ENCODE measurements around the gene GFOD1. TPM values are rescaled to one million over a fixed set of nuclear protein-coding genes. Genes with fewer than 3 reads are reported as not detected.

The GFOD1 gene
- polyA plus RNA-seq, 1 of the 3 experiments (the other 2 are of a cell fraction) = 1.6 TPM

DNA sequence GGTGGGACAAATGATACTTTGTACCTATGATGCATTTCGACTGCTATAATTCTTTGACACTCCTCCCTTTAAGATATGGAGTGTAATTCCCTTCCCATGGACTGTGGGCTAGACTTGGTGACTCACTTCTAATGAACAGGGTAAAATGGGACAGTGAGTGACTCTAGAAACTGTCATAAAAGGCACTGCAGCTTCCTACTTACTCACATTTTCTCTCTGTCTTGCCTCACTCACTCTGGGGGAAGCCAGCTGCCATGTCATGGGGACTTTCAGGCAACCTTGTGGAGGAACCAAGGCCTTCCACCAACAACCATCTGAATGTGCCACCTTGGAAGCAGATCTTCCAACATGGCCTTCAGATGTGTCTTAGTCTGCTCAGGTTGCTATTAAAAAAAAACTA is 12.9 kb upstream of the GFOD1 start:
- POLR2A ChIA-PET = no interaction called here
- Histone ChIP-seq H3K4me1 (ENCODE audit: control insufficient read depth in 1 of 2, insufficient read depth in 2 of 2, low read depth in 1 of 2, low read length in 1 of 2) (no peaks in the 10 kb centered on the region), H3K27me3 (ENCODE audit: insufficient read depth) (no peaks in the 10 kb centered on the region), H3K4me3 (ENCODE audit: low read depth in 2 of 2, low read length in 1 of 2) (no peak overlapping the region), H4K20me1 (ENCODE audit: insufficient read depth) (no peaks in the 10 kb centered on the region), H3K4me2 (no peak overlapping the region), H3K36me3 (replicated peaks in 1 of 2; ENCODE audit: control insufficient read depth in 1 of 2, insufficient read depth in 2 of 2, low read length in 1 of 2) (no peaks in the 10 kb centered on the region), H2AFZ (ENCODE audit: low read depth) (no peak overlapping the region), H3K79me2 (ENCODE audit: insufficient read depth) (no peaks in the 10 kb centered on the region), H3K9me3 (no peaks in the 10 kb centered on the region), H3K27ac (ENCODE audit: low read depth in 2 of 2, low read length in 1 of 2) (no peak overlapping the region), H3F3A (replicated peaks; ENCODE audit: insufficient read depth) (no peaks in the 10 kb centered on the region), H3K9me2 (no peaks in the 10 kb centered on the region), H3K9ac (no peak overlapping the region)
- TF ChIP-seq GABPA (IDR thresholded peaks at IDR 0.05; ENCODE audit: low read depth) (no peak), RXRA (IDR thresholded peaks at IDR 0.05; ENCODE audit: borderline replicate concordance, low read depth) (no peak), RFX5 (IDR thresholded peaks at IDR 0.05; ENCODE audit: low read length) (no peak), RAD21 (IDR thresholded peaks at IDR 0.05; ENCODE audit: low read length) (no peak), FOXJ3 (CRISPR knock-in tag; IDR thresholded peaks at IDR 0.05) (no peak), NFIC (IDR thresholded peaks at IDR 0.05; ENCODE audit: borderline replicate concordance) (no peak), FOXM1 (IDR thresholded peaks at IDR 0.05; ENCODE audit: low read depth) (no peak)
- TF ChIP-seq, protein P1, sequence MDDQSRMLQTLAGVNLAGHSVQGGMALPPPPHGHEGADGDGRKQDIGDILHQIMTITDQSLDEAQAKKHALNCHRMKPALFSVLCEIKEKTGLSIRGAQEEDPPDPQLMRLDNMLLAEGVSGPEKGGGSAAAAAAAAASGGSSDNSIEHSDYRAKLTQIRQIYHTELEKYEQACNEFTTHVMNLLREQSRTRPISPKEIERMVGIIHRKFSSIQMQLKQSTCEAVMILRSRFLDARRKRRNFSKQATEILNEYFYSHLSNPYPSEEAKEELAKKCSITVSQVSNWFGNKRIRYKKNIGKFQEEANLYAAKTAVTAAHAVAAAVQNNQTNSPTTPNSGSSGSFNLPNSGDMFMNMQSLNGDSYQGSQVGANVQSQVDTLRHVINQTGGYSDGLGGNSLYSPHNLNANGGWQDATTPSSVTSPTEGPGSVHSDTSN (IDR thresholded peaks at IDR 0.05) = no peak
- TF ChIP-seq, protein P2, sequence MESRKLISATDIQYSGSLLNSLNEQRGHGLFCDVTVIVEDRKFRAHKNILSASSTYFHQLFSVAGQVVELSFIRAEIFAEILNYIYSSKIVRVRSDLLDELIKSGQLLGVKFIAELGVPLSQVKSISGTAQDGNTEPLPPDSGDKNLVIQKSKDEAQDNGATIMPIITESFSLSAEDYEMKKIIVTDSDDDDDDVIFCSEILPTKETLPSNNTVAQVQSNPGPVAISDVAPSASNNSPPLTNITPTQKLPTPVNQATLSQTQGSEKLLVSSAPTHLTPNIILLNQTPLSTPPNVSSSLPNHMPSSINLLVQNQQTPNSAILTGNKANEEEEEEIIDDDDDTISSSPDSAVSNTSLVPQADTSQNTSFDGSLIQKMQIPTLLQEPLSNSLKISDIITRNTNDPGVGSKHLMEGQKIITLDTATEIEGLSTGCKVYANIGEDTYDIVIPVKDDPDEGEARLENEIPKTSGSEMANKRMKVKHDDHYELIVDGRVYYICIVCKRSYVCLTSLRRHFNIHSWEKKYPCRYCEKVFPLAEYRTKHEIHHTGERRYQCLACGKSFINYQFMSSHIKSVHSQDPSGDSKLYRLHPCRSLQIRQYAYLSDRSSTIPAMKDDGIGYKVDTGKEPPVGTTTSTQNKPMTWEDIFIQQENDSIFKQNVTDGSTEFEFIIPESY (IDR thresholded peaks at IDR 0.05; ENCODE audit: borderline replicate concordance, low read depth) = no peak
- CTCF ChIA-PET = no interaction called here
- 62% methylated on average over 1 of the region's 1 CpG for WGBS (ENCODE audit: low lambda C conversion rate)
- no peak for DNase-seq

- no peaks in the 10 kb centered on the region for H3K79me2 ChIP-seq (ENCODE audit: insufficient read depth)
- H3K36me3 ChIP-seq (replicated peaks in 1 of 2; ENCODE audit: control insufficient read depth in 1 of 2, insufficient read depth in 2 of 2, low read length in 1 of 2) = no peaks in the 10 kb centered on the region
- H3K27ac ChIP-seq (ENCODE audit: low read depth in 2 of 2, low read length in 1 of 2) = no peak overlapping the region
- no peaks in the 10 kb centered on the region for H4K20me1 ChIP-seq (ENCODE audit: insufficient read depth)
- no peaks in the 10 kb centered on the region for H3K27me3 ChIP-seq (ENCODE audit: insufficient read depth)
- H3K4me1 ChIP-seq (ENCODE audit: control insufficient read depth in 1 of 2, insufficient read depth in 2 of 2, low read depth in 1 of 2, low read length in 1 of 2) = no peaks in the 10 kb centered on the region
- H2AFZ ChIP-seq (ENCODE audit: low read depth) = peak overlapping the region; percentile 63; the same call in 1 of the 2 replicates
- POLR2A ChIA-PET = no interaction called here
- no peaks in the 10 kb centered on the region for H3K9me2 ChIP-seq
- DNase-seq = no peak
- H3K4me3 ChIP-seq (ENCODE audit: low read depth in 2 of 2, low read length in 1 of 2) = no peak overlapping the region
- H3K4me2 ChIP-seq = no peak overlapping the region
- CTCF ChIA-PET = interaction anchor here (0.7 to 1.0 kb wide), 2 partner anchors 43 to 974 kb away, joined by 3 to 4 read pairs; no protein-coding TSS in a partner anchor
- no peak overlapping the region for H3K9ac ChIP-seq
- TF ChIP-seq TAF1 (IDR thresholded peaks at IDR 0.05; ENCODE audit: borderline replicate concordance, low read depth, low read length) (no peak), REST (IDR thresholded peaks at IDR 0.05; ENCODE audit: low read depth, low read length) (no peak), FOXJ3 (CRISPR knock-in tag; IDR thresholded peaks at IDR 0.05) (no peak), RAD21 (IDR thresholded peaks at IDR 0.05; ENCODE audit: low read length) (no peak)
- TF ChIP-seq, protein P1 (IDR thresholded peaks at IDR 0.05) = no peak
- TF ChIP-seq, protein P3, sequence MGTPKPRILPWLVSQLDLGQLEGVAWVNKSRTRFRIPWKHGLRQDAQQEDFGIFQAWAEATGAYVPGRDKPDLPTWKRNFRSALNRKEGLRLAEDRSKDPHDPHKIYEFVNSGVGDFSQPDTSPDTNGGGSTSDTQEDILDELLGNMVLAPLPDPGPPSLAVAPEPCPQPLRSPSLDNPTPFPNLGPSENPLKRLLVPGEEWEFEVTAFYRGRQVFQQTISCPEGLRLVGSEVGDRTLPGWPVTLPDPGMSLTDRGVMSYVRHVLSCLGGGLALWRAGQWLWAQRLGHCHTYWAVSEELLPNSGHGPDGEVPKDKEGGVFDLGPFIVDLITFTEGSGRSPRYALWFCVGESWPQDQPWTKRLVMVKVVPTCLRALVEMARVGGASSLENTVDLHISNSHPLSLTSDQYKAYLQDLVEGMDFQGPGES (IDR thresholded peaks at IDR 0.05; ENCODE audit: low read depth, low read length) = no peak
- H3K9me3 ChIP-seq = no peaks in the 10 kb centered on the region
- 14% methylated on average over 1 of the region's 1 CpG for WGBS (ENCODE audit: low lambda C conversion rate)
- H3F3A ChIP-seq (replicated peaks; ENCODE audit: insufficient read depth) = no peaks in the 10 kb centered on the region
Observed at GRCh38 chr6:13496513-13497190, 9.3 kb upstream of the GFOD1 start.
